HL-60/S4 (cell line): ENCODE measurements around the gene KLHDC4.
"Not testable (repeated sequence)": the region's sequence is repeated elsewhere in the genome, so short reads cannot be mapped to it uniquely, and the experiment has no call there.

Experiments used
- in situ Hi-C: fragments of 300-500 bp; cut with MboI; formaldehyde crosslinking; loops from 2 replicates; pipeline ENCODE4 v1.14.3; 2022; ENCODE audit warnings: low sequenced_read_pairs

The KLHDC4 gene

DNA sequence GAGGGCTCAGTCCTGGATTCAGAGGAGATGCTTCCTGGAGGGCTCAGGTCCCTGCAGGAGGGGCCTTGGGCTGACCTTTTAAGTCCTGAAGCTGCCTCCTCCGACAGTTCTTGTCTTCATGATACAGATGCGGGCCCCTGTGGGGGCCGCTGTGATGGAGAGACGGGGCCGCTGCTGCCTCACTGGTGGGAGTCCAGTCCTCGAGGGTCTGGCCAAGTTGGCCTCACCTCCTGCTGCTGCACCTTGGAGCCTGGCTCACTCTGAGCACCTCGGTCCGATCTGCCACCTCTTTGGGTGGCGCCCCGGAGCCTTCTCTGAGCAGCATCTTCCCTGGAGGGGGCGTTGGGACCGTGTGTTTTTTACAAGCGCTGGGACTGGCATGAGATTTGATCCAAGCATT is 79.1 kb downstream of the KLHDC4 start:
- in situ Hi-C loops = no loop called here

DNA sequence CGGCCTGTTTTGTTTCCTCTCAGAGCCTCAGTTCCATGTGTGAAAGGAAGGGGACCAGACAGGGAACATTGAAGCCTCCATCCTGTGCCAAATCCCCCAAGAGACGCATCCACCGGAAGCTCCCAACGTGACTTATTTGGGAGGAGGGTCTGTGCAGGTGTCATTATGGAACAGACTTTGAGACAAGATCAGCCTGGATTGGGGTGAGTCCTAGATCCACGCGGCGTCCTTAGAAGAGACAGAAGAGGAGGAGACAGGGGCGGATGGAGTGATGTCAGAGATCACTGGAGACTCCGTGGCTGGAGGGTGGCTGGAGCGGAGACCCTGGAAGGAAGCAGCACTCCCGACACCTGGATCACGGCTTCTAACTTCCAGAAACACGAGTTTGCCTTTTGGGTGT is 80.0 kb downstream of the KLHDC4 start:
- in situ Hi-C loops = no loop called here

DNA sequence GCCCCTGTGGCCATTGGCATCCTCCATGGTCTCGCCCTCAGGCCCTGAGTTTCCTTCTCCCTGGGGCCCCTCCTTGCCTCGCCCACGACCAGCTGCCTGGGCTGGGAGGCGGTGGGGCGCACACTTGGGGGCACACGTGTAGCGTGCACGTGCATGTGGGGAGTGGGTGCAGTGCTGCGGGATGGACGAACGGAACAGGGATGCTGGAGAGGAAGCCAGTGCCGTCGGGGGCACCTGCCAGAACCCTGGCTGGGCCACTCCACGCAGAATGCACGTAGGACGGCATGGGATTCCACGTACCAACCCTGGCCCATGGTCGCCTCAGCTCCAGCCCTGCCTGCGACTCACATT is 80.4 kb downstream of the KLHDC4 start:
- in situ Hi-C loops = no loop called here

DNA sequence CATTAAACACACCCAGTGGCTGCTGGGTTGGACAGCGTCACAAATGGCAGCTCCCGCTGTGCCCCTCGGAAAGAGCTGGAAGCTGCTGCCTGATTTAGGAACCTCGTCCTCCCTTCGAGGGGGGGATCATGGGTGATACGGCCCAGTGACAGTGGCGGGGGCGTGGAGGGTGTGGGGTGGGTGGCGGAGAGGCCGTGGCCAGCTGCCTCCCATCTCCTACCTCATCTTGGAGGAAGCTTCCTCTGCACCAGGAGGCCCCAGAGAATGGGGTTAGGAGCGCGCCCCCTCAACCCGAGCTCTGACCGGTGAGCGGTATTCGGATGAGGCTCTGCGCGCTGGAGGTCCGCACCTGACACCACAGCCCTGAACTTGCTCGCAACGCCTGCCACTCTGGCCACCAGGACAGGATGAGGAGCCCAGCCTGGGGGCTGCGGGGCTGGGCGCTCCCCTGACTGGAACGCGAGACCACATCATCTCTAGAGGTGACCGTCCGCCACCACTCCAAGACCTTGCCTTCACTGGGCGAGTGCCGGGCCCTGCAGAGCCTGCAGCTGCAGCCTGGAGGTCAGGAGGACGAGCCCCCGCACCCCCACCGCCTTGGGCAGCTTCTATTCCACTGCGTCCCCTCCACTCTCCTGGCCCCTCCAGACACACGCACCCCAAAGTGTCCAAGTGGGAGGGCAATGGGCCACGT is 80.9 kb downstream of the KLHDC4 start:
- in situ Hi-C loops = no loop called here

DNA sequence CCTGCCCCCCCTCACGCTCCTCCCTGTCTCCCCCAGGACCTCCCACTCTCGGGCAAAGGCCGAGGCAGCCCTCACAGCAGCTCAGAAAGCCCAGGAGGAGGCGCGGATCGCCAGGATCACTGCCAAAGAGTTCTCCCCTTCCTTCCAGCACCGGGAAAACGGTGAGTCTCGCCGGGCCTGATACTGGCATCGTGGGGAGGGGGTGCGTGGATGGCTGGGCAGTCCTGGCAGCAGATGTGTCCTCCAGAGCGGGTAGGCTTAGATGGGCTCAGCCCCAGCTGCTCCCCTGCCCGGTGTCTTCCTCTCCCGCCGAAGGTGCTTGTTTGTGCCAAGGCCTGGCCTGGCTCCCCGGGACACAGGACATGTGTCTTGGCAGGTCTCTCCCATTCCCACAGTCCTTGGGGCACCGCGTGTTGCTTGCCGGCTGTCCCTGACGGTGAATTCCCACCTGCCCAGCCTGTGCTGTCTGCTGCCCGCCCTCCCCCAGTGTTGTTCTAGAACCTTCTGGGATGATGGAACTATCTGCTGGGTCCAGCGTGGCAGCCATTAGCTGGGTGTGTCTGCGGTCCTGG is 81.6 kb downstream of the KLHDC4 start:
- in situ Hi-C loops = no loop called here

DNA sequence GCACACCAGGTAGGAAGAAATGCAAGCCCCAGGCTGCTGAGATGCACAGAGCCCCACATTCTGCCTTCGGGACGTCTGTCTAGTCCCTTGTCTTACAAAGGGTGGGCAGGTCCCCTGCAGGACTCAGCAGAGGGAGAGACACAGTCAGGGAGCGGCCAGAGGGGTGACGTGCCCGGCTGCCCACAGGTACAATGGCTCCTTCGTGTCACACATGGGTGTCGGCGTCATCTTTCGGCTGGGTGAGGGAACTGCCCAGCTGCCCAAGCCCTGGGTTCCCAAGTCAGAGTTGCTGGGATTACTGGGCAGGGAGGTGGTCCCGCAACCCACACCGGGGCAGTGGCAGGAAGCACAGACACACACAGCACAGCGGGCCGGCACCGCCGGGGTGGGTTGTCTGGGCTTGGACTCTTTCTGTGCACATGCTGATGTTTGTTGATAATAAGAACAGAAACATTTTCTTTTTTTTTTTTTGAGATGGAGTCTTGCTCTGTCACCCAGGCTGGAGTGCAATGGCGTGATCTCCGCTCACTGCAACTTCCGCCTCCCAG is 82.9 kb downstream of the KLHDC4 start:
- in situ Hi-C loops = no loop called here

DNA sequence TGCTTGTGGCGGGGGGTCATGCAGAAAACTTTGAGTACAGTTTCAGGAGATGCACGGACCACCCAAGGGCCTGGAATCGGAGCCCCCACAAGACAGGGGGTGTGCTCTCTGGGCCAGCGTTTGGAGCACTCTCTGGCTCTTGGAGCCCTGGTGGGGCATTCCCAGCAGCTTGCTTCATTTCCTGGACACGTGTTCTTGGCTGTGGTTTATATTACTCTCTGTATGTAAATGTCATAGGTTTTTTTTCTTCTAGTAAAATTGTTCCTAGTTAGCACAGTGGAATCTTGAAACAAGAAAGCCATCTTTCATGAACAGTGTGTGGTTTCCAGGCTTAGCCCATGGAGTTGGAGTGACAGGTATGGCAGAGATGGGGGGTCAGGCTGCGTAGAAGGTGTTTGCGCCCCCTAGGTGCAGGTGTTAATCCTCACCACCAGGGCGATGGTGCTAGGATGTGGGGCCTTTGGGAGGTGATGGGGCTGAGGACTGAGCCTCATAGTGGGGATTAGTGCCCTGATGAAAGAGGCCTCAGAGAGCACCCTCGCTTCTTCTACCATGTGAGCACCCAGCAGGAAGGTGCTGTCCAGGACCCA is 83.7 kb downstream of the KLHDC4 start:
- in situ Hi-C loops = no loop called here

DNA sequence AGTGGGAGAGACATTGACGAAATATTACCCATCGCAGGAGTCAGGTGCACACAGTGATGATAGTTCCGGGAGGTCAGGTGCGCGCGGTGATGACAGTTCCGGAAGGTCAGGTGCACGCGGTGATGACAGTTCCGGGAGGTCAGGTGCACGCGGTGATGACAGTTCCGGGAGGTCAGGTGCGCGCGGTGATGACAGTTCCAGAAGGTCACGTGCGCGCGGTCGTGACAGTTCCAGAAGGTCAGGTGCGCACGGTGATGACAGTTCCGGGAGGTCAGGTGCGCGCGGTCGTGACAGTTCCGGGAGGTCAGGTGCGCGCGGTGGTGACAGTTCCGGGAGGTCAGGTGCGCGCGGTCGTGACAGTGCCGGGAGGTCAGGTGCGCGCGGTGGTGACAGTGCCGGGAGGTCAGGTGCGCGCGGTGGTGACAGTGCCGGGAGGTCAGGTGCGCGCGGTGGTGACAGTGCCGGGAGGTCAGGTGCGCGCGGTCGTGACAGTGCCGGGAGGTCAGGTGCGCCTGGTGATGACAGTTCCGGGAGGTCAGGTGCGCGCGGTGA is 84.7 kb downstream of the KLHDC4 start:
- in situ Hi-C loops = not testable (repeated sequence)

DNA sequence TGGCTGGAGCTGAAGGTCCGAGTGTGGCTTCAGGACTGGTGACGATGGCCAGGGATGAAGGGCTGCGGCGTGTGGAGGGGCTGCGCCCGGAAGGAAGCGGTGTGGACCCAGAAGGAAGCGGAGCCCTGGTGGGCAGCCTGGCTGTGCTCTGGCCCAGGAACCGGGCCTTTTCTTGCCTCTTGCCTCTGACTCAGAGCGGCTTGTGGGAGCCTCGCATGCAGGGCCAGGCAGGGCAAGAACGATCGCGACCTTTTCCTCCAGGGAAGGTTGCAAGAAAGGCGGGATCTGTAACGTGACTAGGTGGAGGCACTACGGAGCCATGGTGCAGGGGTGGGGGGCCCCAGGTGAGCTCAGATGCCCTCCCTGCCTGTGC is 85.5 kb downstream of the KLHDC4 start:
- in situ Hi-C loops = no loop called here

DNA sequence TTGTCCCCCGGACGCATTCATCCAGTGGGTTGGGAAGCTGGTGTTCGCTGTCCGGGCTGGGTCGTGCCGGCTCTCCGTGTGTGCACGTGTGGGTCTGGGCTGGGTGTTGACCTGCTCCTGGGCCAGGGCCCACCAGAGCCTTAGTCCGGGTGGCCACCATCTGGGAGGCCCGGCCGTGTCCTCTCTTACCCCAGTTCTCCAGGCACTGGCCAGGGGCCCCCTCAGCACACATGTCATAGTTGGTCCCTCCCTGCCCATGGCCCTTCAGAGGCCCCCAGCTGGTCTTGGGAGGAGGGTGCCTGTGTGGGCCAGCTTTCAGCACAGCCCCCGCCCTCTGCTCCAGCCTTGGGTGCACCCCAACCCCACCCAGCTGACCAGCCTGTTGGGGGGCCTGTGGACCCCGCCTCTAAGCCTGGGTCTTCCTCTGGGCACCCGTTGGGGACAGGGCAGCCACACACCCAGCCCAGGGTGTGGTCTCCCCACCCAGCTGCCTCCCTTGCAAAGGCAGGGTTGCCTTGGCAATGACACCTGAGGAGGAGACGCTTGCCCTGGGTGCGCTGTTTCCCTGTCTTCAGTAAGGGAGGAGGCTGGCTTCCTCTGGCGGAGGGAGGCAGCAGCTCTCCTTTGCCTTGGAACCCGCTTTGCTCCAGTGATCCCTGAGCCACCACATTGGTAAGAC is 86.1 kb downstream of the KLHDC4 start:
- in situ Hi-C loops = no loop called here

DNA sequence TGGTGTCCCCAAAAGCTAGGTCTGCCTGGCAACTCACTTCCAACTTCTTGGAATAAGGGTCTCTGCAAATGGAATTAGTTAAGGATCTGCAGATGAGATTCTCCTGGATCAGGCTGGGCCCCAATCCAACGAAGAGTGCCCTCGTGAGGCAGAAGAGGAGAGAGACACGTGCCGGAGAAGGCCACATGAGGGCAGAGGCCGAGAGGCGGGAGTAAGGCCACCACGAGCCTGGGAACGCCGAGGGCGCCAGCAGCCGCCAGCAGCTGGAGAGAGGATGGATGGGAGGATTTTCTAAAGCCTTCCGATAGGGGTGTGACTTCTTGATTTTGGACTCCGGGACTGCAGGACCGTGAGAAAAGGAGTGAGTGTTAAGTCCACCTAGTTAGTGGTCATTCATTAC is 87.2 kb downstream of the KLHDC4 start:
- in situ Hi-C loops = no loop called here

DNA sequence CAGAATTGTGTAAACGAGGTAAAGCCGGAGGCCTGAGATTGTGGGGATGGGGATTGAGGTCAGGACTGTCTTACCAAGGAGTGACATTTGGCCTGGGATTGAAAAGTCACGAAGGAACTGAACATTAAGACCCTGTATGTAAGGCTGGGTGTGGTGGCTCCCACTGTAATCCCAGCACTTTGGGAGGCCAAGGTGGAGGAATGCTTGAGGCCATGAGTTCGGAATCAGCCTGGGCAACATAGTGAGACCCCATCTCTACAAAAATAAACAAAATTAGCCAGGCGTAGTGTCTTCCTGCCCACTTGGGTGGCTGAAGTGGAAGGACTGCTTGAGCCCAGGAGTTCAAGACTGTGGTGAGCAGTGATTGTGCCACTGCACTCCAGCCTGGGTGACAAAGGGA is 88.0 kb downstream of the KLHDC4 start:
- in situ Hi-C loops = no loop called here

DNA sequence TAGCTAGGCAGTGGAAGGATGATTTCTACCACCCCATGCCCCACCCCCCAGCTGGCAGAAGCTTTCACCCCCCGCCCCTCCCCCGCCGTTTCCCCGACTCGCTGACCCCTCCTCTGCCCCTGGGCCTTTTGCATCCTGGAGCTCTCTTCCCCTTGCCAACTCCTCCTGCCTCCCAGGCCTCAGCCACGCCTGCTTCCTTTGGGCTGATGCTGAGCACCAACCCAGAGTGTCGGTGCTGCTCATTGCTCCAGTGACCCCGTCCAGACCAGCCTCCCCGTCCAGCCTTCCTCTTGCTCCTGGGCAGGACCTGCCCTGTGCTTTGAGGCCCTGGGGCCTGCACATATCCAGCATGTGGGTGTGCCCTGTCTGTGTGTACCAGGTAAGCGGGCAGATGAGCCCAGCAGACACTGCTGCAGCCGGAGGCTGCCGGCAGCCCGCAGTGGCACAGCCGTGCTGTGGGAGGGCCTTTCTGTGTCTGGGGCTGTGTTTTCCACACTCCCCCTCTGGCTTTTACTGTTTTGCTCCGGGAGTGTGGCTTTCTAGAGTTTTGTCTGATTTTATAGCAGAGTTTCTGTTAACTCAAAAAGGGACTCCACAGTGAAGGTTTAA is 90.6 kb downstream of the KLHDC4 start:
- in situ Hi-C loops = no loop called here

DNA sequence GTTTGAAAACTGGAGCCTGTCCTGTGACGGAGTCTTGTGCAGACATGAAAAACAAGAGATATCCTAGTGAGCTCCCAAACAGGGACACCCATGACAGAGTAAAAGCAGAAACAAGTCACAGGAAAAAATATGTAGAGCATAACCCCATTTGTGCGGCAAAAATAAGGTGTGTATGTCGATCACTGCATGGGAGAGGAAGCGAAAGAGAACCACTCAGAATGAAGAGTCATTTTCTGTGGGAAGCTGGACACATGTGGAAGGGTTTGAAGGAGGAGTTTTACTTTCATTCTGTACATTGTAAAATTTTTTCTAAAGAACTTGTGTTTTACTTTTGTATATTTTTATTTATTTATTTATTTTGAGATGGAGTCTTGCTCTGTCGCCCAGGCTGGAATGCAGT is 91.4 kb downstream of the KLHDC4 start:
- in situ Hi-C loops = no loop called here

DNA sequence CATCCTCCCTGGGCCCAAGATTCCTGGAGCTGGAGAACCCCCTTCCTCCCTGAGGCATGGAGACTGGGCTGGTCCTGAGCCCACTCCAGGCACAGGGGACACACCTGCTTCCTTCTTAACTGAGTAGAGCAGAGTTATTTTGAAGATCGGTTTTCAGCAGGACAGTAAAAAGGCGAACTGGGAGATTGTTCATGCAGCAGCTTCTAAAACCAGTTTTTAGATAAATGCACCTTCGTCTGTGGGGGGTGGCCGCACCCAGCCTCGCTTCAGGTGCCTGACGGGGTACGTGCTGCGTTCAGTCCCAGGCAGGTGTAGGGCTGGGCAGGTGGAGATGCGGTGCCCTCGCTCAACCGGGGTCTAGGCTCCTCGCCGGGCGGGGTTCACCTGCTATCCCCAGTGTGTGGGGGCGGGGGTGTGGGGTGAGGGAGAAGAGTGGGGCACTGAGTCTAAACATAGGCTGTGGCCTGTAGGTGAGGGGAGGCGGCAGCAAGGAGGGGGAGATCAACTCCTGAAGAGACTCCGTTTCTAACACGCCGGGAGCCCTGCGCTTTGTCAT is 94.0 kb downstream of the KLHDC4 start:
- in situ Hi-C loops = no loop called here

DNA sequence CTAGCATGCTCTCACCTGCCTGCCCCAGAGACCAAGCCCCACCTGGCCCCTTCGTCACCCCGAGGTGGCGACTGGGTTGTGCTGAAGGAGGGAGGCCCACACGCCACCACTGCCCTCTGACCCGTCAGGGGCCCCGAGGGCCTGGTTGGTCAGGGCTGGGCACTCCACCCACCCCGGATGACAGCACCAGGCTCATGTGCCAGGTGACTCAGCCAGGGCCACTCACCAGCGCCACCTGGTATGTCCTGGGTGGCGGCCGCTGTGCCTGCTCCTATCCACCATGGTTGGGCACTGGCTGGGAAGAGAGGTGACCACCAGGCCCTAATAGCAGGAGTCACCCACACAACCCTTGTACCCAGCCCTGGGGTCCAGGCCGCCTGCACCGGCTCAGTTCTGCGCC is 94.6 kb downstream of the KLHDC4 start:
- in situ Hi-C loops = no loop called here

DNA sequence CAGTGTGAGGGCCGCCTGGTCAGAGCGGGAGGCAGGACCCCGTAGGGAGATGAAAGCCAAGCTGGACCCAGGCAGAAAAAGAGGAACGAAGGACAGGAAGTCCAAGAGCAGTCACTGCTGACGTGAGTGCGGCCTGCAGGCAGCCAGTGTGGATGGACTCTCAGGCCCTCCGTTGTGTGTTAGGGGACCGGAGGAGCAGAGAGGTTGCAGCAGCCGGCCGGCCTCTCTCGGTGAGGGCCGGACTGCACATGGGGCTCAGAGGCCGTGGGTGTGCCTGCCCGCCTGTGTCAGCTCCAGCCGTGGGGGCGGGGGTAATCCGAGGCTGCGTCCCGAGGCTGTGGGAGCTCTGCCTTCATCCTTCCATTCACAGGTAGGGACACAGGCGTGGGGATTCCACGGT is 96.1 kb downstream of the KLHDC4 start:
- in situ Hi-C loops = no loop called here

DNA sequence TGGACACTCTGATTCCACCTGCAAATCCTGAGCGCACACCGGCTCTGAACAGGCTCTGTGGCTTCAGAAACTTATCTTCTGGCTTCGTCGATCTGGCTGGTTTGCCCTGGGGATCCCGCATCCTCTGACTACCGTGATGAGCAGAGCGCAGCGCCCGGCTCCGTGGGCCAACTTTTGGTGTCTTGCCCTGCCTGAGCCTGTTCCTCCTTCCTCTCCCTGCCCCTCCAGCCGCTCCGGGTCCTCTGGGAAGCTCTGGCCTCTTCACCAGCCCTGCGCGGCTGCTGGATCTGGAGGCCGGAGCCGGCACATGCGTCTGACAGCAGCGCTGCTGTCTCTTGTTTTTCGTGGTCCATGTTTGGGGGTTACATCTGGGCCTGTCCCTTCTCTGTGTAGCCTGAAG is 97.8 kb downstream of the KLHDC4 start:
- in situ Hi-C loops = no loop called here

DNA sequence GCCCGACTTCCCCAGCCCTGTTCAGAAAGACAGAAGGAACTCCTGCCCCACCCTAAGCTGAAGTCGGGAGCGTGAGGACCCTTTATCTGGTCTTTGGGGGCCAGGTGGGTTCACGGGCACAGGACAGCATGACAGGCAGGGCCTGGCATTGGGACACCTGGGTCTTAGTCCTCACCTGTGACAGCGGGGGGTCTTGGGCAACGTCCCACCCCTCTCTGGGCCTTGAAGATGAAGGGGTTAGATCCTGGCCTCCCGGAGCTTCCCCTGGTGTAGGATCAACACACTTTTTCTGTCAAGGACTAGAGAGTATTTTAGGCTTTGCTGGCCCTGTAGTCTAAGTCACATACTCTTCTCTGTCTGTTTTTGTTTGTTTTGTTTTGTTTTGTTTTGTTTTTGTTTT is 98.3 kb downstream of the KLHDC4 start:
- in situ Hi-C loops = no loop called here

DNA sequence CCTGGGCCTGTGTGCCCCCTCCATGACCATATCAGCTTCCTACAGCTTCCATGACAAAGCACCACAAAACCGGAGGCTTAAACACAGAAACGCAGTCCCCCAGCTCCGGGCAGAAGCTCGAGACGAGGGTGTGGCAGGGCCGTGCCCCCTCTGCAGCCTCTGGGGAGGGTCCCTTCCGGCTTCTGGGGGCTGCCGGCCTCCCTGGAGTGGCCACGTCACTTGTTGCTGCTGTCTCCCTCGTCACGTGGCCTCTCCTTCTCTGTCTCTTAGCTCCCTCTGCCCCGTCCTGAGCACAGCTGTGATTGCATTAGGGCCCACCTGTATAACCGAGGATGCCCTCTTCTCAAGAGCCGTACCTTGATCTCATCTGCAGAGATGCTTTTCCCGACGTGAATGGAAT is 98.9 kb downstream of the KLHDC4 start:
- in situ Hi-C loops = no loop called here

DNA sequence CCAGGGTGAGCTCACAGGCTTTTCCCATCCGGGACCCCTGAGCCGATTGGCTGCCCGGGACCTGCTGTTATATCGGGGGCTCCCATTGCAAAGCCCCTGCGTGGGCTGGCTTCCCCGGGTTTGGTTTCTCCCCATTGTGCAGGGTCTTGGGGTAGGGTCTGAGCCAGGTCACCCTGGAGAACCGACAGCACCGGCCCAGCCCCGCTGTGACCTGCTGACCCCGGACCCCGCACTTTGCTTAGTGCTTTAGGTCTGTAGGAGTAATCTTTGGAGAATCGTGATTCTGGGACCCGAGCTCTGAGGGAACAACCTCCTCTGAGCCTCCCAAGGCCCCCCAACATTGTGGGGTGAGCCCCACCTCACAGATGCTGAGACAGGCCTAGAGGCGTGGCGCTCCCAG is 100.6 kb downstream of the KLHDC4 start:
- in situ Hi-C loops = no loop called here
